CD4-positive, alpha-beta T cell treated with Interleukin-21 for 1 hour (primary cell): ENCODE data around the gene SRC.

Experiments used
- DNase-seq: peaks from one replicate; pipeline ENCODE4 v3.0.0-alpha.2; 2020

Gene SRC

GRCh38 chr20:37398750-37399621 lies 53.0 kb downstream of the SRC start:
- no peak for DNase-seq

- DNase-seq, result no peak
Measured at GRCh38 chr20:37401282-37401929, 55.5 kb downstream of the SRC start.

- DNase-seq, result no peak
Measured at GRCh38 chr20:37401930-37402675, 56.2 kb downstream of the SRC start.

GRCh38 chr20:37403107-37404033 lies 57.4 kb downstream of the SRC start:
- no peak for DNase-seq

- no peak for DNase-seq
Measured at GRCh38 chr20:37404461-37404890, 58.5 kb downstream of the SRC start.

- DNase-seq, result no peak
Measured at GRCh38 chr20:37405351-37405897, 59.5 kb downstream of the SRC start.

GRCh38 chr20:37406010-37406998 lies 60.4 kb downstream of the SRC start:
- peak; percentile 8 for DNase-seq

- no peak for DNase-seq
Measured at GRCh38 chr20:37407019-37407566, 61.2 kb downstream of the SRC start.

DNA sequence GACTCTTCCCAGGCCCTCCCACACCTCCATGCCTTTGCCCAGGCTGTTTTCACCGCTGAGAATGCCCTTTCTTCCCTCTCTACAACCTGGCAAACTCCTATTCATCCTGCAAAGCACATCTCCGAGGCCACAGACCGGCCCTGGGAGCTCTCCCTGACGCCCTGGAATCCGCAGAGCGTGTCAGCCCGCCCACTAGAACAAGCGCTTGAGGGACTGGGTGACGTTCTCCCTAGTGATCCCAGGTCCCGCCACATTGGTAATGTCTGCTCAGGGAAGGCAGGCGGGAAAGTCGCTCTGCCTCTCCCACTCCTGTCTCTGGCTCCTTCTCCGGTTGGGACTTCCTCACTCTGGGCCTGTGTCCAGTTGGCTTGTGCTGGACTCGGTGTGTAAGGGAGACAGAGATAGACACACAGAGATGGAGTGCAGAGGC lies 61.6 kb downstream of the SRC start:
- no peak for DNase-seq

DNA sequence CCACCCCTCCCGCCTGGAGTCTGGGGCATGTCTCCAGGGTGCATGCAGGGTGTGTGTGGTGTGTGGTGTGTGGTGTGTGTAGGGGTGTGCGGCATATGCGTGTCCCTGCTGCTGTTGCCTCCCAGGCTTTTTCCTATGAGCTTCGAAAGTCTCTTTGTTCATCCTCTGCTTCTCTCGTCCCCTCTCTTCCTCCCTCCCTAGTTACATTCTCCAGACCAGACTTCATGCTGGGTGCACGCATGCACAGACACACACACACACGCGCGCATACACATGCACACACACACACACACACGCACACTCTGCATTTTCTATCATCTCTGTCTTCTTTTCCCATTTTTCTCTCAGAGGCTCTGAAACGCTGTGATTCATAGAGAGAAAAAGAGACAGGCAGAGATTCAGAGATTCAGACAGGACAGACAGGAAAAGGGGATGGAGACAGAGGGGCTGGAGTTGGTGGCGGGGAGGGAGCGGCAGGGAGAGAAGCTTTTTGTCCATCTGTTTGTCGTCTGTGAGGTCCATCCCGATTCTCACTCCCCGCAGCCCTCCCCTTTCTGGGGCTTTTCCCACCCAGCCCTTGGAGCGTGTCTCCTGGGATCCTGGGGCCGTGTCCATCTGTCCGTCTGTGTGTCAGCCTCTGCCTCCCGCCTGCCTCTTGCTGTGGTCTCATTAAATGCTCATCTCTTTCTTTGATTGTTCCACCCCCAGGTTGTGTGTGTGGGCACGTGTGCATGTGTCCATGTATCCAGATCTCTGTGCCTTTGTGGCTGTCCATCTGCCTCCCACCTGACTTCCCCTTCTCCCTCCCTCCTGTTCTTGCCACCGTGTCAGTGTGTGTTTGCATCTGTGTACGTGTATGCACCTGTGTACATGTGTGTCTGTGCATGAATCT lies 62.6 kb downstream of the SRC start:
- DNase-seq, result no peak

- DNase-seq, result peak; percentile 28
Measured at GRCh38 chr20:37411408-37412219, 65.7 kb downstream of the SRC start.

DNA sequence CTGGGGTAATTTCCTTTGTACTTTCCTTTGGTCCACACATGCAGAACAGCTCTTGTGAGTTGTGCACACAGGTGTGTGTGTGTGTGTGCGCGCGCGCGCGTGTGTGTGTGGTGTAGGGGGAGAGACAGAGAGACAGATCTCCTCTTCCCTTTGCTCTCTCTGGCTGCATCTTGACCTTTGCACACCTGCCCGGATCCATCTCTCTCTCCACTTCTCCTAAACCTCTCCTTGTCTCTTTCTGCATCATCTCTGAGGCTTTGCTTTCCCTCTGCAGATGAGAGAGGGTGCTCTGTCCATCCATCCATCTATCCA lies 67.0 kb downstream of the SRC start:
- no peak for DNase-seq

GRCh38 chr20:37413379-37413778 lies 67.4 kb downstream of the SRC start:
- DNase-seq, result no peak

DNA sequence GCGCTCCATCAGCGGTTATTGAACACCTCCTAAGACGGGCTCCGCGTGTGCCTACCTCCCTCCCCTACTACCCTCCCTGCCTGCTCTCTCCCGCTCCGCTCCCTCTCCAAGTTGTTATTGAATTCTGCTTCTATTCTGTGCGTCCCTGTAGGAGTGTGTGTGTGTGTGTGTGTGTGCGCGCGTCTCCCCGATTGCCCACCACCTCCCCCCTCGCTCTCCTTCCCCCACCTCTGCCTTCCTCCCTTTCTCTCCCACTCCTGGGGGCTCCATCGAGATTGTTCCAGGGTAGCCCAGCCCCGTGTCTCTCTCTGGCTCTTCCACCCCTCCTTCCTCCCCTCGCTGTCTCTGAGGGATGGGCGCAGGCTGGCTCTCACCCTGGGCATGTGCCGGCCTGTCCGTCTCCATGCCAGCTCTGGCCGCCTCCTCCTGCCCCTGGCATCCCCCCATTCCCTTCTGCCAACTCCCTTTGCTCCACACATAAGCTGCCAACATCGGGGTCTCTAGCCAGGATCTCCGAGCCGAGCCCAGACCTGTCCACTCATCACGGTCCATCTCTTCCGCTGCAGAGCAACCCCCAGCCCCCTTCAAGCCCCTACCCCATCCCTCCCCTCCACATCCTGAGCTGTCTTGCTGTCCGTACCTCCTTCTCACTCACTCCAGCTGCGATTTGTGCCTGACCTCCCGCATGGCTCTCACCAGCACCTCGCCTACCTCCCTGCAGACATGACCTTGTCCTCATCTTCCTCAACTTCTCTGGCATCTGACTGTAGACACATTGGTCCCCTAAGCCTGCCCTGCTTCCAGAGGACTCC lies 68.5 kb downstream of the SRC start:
- no peak for DNase-seq

GRCh38 chr20:37415118-37416085 lies 69.5 kb downstream of the SRC start:
- no peak for DNase-seq

DNA sequence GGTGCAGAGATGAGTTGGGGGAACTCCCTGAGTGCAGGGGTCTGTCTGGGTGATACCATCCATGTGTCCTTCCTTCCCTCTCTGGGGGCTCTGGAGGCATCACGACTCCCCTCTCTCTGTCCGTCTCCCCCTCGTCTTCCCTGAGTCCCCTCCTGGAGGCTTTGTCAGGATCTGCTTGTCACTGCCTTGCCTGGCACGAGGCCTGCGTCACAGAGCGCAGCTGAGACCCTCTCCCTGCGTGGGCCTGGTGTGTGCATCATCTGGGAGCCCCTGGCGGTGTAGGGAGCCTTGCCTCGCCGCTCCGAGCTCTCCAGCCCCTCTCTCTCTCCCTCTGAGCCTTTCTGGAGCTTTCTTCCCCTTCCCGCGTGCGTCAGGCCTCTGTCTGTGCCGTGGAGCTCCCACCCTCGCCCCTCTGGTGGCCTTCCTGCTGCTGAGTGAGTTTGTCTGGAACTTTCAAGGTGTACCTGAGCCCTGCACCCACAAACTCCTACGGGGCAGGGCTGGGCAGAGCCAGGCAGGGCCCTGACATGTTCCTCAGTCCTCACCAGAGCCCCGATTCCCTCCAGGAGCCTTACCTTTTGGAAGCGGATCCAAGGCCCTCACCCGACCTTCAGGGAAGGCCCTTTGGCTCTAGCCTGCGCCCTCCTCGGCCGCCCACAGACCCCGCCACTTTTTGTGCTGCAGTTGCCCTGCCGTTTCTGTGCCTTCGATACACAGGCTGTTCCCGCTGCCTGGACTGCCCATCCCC lies 70.3 kb downstream of the SRC start:
- DNase-seq, result no peak
